Fibroblast of lung (primary cell): Measurements from ENCODE around the gene WFDC12. TPM values are rescaled to one million over a fixed set of nuclear protein-coding genes. Genes with fewer than 3 reads are reported as not detected.

ENCODE experiments used
- DNase-seq, 2 donors: peaks; one replicate each; pipeline versions ENCODE4 v3.0.0 to v3.0.0-alpha.2; 2010; ENCODE audit warnings: low read depth in 2 of 2
- H2AFZ ChIP-seq: 2 replicates; pipeline ENCODE4 v1.5.1; 2012; ENCODE audit warnings: low read length, control low read depth, inconsistent platforms
- H3K27ac ChIP-seq: 2 replicates; pipeline ENCODE4 v1.5.1; 2011; ENCODE audit warnings: low read length, control low read depth; ENCODE audit not compliant: insufficient read depth
- H3K27me3 ChIP-seq: 2 replicates; pipeline ENCODE4 v1.5.1; 2011; ENCODE audit warnings: mild to moderate bottlenecking, low read length; ENCODE audit not compliant: control insufficient read depth, insufficient read depth
- H3K36me3 ChIP-seq: 2 replicates; pipeline ENCODE4 v1.5.1; 2011; ENCODE audit warnings: low read length; ENCODE audit not compliant: control insufficient read depth, insufficient read depth
- H3K4me1 ChIP-seq: 2 replicates; pipeline ENCODE4 v1.5.1; 2011; ENCODE audit warnings: low read length; ENCODE audit not compliant: control insufficient read depth, insufficient read depth; ENCODE audit errors: extremely low read depth
- H3K4me2 ChIP-seq: 2 replicates; pipeline ENCODE4 v1.5.1; 2011; ENCODE audit warnings: low read length, control low read depth; ENCODE audit not compliant: insufficient read depth; ENCODE audit errors: extremely low read depth
- H3K4me3 ChIP-seq, 4 experiments: fragments of 200-600 bp in 1 of 4; sonication (generic) in 1 of 4; replicated peaks in 1 of 4; 2 replicates each; pipeline ENCODE4 v1.5.1; 2011 to 2016; ENCODE audit warnings: low read length in 4 of 4, low read depth in 3 of 4, mild to moderate bottlenecking in 3 of 4, control low read depth in 2 of 4, inconsistent platforms in 1 of 4, mixed read lengths in 1 of 4; ENCODE audit not compliant: insufficient read depth in 1 of 4; ENCODE audit errors: control extremely low read depth in 1 of 4
- H3K79me2 ChIP-seq: 2 replicates; pipeline ENCODE4 v1.5.1; 2012; ENCODE audit warnings: mild to moderate bottlenecking, low read length, inconsistent platforms; ENCODE audit not compliant: control insufficient read depth, insufficient read depth
- H3K9ac ChIP-seq: 2 replicates; pipeline ENCODE4 v1.5.1; 2011; ENCODE audit warnings: mild to moderate bottlenecking, low read length, control low read depth; ENCODE audit not compliant: insufficient read depth
- H3K9me3 ChIP-seq: 2 replicates; pipeline ENCODE4 v1.5.1; 2012; ENCODE audit warnings: low read depth, low read length; ENCODE audit not compliant: control insufficient read depth, insufficient read depth
- H4K20me1 ChIP-seq: 2 replicates; pipeline ENCODE4 v1.5.1; 2011; ENCODE audit warnings: low read length; ENCODE audit not compliant: control insufficient read depth, insufficient read depth; ENCODE audit errors: extremely low read depth
- EZH2 ChIP-seq: IDR thresholded peaks from 2 replicates; pipeline ENCODE4 v1.5.1; 2012; ENCODE audit warnings: low read length, control low read depth, mild to moderate bottlenecking; ENCODE audit errors: missing control alignments
- polyA plus RNA-seq, 2 donors: library from polyadenylated mRNA; depleted of rRNA in 1 of 2; stranded (reverse) in 1 of 2; unstranded in 1 of 2; fragments of >200 nt; gene quantifications; 2 replicates each; pipeline ENCODE4 v1.2.1, GENCODE V29; 2011 to 2012; ENCODE audit warnings: missing spikeins in 1 of 2
- total RNA-seq: library from RNA; depleted of rRNA; stranded (reverse); fragments of >200 nt; gene quantifications from 2 replicates; pipeline ENCODE4 v1.2.1, GENCODE V29; 2014
- TF ChIP-seq, protein P1 (sequence below), 2 donors: IDR thresholded peaks in 1 of 2; conservative IDR thresholded peaks in 1 of 2; 1 replicate in 1 of 2; 2 replicates in 1 of 2; pipeline ENCODE4 v1.5.1; 2011 to 2012; ENCODE audit warnings: low read length in 2 of 2, control low read depth in 1 of 2, inconsistent platforms in 1 of 2, low read depth in 1 of 2, mild to moderate bottlenecking in 1 of 2

The WFDC12 gene
- total and polyA plus RNA-seq, 2 donors (not counting 1 experiment from before 2014, with no cell fraction given), result not detected

- Histone ChIP-seq H3K36me3 (no peaks in the 10 kb centered on the region), H3K9me3 (no peaks in the 10 kb centered on the region), H3K79me2 (no peaks in the 10 kb centered on the region), H4K20me1 (no peaks in the 10 kb centered on the region), H3K27me3 (peaks cover 11% of the 10 kb centered on the region), H2AFZ (no peak overlapping the region), H3K27ac (no peak overlapping the region), H3K4me1 (no peaks in the 10 kb centered on the region), H3K4me2 (no peak overlapping the region), H3K4me3 (no peak overlapping the region), H3K9ac (no peak overlapping the region)
- DNase-seq, result peak; percentile 11 to 23
- TF ChIP-seq EZH2, result no peak
- TF ChIP-seq, protein P1, sequence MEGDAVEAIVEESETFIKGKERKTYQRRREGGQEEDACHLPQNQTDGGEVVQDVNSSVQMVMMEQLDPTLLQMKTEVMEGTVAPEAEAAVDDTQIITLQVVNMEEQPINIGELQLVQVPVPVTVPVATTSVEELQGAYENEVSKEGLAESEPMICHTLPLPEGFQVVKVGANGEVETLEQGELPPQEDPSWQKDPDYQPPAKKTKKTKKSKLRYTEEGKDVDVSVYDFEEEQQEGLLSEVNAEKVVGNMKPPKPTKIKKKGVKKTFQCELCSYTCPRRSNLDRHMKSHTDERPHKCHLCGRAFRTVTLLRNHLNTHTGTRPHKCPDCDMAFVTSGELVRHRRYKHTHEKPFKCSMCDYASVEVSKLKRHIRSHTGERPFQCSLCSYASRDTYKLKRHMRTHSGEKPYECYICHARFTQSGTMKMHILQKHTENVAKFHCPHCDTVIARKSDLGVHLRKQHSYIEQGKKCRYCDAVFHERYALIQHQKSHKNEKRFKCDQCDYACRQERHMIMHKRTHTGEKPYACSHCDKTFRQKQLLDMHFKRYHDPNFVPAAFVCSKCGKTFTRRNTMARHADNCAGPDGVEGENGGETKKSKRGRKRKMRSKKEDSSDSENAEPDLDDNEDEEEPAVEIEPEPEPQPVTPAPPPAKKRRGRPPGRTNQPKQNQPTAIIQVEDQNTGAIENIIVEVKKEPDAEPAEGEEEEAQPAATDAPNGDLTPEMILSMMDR (conservative IDR thresholded peaks at IDR 0.05 in 1 of 2, IDR thresholded peaks at IDR 0.05 in 1 of 2; ENCODE audit: low read depth in 1 of 2, low read length in 2 of 2), result peak; percentile 44 to 49
These were observed 12.3 kb downstream of the WFDC12 start for GRCh38 chr20:45111799-45112471.

- no peak overlapping the region for H3K27ac ChIP-seq
- peaks cover 11% of the 10 kb centered on the region for H3K27me3 ChIP-seq
- H3K4me2 ChIP-seq, result no peak overlapping the region
- no peak overlapping the region for H3K4me3 ChIP-seq
- TF ChIP-seq EZH2, result no peak
- no peak overlapping the region for H2AFZ ChIP-seq
- H3K4me1 ChIP-seq, result no peaks in the 10 kb centered on the region
- H4K20me1 ChIP-seq, result no peaks in the 10 kb centered on the region
- H3K9me3 ChIP-seq, result no peaks in the 10 kb centered on the region
- H3K79me2 ChIP-seq, result no peaks in the 10 kb centered on the region
- H3K9ac ChIP-seq, result no peak overlapping the region
- no peaks in the 10 kb centered on the region for H3K36me3 ChIP-seq
- no peak for DNase-seq
These were observed 13.0 kb downstream of the WFDC12 start for GRCh38 chr20:45111285-45111684.

DNA sequence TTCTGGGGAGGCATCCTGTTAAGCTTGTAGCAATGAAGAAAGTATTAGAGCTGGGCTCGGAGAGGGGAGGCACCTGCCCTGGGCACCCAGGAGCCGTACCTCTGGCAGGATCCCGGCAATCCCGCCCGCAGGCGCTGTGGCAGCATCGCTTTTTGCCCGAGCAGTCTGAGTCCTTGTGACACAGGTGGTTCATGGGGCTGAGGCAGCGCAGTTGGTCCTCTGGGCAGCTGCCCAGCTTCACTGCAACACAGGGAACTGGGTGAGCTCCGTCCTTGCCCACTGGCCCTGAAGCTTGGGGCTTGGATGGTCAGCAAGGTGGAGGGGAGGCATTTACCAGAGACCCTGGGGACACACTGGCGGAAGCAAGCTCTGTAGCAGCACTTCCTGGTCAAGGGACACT lies 14.0 kb downstream of the WFDC12 start:
- Histone ChIP-seq H4K20me1 (no peaks in the 10 kb centered on the region), H3K79me2 (no peaks in the 10 kb centered on the region)

More for the DNA sequence above, 14.0 kb downstream of the WFDC12 start:
- Histone ChIP-seq H3K27ac (no peak overlapping the region), H3K4me3 (no peak overlapping the region), H3K4me2 (no peak overlapping the region), H3K36me3 (no peaks in the 10 kb centered on the region), H3K4me1 (no peaks in the 10 kb centered on the region), H3K27me3 (peaks cover 7% of the 10 kb centered on the region), H2AFZ (no peak overlapping the region), H3K9ac (no peak overlapping the region), H3K9me3 (no peaks in the 10 kb centered on the region)
- TF ChIP-seq, protein P1 (conservative IDR thresholded peaks at IDR 0.05 in 1 of 2, IDR thresholded peaks at IDR 0.05 in 1 of 2; ENCODE audit: low read depth in 1 of 2, low read length in 2 of 2), result no peak
- no peak for TF ChIP-seq EZH2
- DNase-seq, result no peak
